Neural crest cell (in vitro differentiated cells): ENCODE results near the gene RPH3AL. TPM values are rescaled to one million over a fixed set of nuclear protein-coding genes. Genes with fewer than 3 reads are reported as not detected.

Experiments used
- DNase-seq: peaks from one replicate; pipeline ENCODE4 v3.0.0; 2021; ENCODE audit warnings: low read depth, mixed read lengths, low spot score
- H3K27ac Mint-ChIP-seq: one replicate; pipeline ENCODE4 v1.8.0; 2021; ENCODE audit warnings: mild to moderate bottlenecking, mixed read lengths; ENCODE audit not compliant: unreplicated experiment
- H3K27me3 Mint-ChIP-seq: 2 replicates; pipeline ENCODE4 v1.8.0; 2021; ENCODE audit warnings: low read depth, mild to moderate bottlenecking, mixed read lengths
- H3K36me3 Mint-ChIP-seq: 2 replicates; pipeline ENCODE4 v1.8.0; 2021; ENCODE audit warnings: low read depth, mild to moderate bottlenecking, mixed read lengths
- H3K4me1 Mint-ChIP-seq: 2 replicates; pipeline ENCODE4 v1.8.0; 2021; ENCODE audit warnings: mixed read lengths
- H3K4me3 Mint-ChIP-seq: one replicate; pipeline ENCODE4 v1.8.0; 2021; ENCODE audit warnings: mild to moderate bottlenecking, mixed read lengths
- H3K9me3 Mint-ChIP-seq: 2 replicates; pipeline ENCODE4 v1.8.0; 2021; ENCODE audit warnings: mixed read lengths
- total RNA-seq: library from RNA; stranded (reverse); gene quantifications from 2 replicates; pipeline ENCODE4 v1.2.1, GENCODE V29; 2021
- TF ChIP-seq, protein P1 (sequence below): fragments of 200-600 bp; sonication (generic); conservative IDR thresholded peaks from 2 replicates; pipeline ENCODE4 v1.5.0; 2021; ENCODE audit warnings: antibody characterized with exemption, mild to moderate bottlenecking

Gene RPH3AL
- total RNA-seq, 1 donor from 2014 or later, result 1.9 TPM

DNA sequence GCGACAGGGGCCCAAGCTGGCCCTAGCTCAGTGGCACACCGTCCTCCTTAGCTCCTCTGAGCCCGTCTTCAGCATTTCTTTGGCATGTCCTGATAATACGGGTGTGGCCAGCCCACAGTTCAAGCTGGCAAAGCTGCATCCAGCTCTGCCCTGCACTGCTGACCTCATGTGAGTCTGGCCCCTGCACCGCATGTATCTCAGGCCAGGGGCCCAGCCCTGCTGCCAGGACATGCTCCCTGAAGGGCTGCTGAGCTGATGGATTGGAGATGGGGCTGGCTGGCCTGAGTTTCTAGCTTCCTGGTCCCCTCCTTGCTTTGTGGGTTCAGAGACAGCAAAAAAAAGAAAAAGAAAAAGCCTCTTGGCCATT is 173.6 kb downstream of the RPH3AL start:
- Mint-ChIP-seq H3K27me3 (peaks cover 55% of the 10 kb centered on the region), H3K27ac (no peak overlapping the region), H3K4me3 (no peak overlapping the region), H3K4me1 (peaks cover 5% of the 10 kb centered on the region), H3K36me3 (no peaks in the 10 kb centered on the region), H3K9me3 (no peaks in the 10 kb centered on the region)
- TF ChIP-seq, protein P1, sequence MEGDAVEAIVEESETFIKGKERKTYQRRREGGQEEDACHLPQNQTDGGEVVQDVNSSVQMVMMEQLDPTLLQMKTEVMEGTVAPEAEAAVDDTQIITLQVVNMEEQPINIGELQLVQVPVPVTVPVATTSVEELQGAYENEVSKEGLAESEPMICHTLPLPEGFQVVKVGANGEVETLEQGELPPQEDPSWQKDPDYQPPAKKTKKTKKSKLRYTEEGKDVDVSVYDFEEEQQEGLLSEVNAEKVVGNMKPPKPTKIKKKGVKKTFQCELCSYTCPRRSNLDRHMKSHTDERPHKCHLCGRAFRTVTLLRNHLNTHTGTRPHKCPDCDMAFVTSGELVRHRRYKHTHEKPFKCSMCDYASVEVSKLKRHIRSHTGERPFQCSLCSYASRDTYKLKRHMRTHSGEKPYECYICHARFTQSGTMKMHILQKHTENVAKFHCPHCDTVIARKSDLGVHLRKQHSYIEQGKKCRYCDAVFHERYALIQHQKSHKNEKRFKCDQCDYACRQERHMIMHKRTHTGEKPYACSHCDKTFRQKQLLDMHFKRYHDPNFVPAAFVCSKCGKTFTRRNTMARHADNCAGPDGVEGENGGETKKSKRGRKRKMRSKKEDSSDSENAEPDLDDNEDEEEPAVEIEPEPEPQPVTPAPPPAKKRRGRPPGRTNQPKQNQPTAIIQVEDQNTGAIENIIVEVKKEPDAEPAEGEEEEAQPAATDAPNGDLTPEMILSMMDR, result no peak
- no peak for DNase-seq

DNA sequence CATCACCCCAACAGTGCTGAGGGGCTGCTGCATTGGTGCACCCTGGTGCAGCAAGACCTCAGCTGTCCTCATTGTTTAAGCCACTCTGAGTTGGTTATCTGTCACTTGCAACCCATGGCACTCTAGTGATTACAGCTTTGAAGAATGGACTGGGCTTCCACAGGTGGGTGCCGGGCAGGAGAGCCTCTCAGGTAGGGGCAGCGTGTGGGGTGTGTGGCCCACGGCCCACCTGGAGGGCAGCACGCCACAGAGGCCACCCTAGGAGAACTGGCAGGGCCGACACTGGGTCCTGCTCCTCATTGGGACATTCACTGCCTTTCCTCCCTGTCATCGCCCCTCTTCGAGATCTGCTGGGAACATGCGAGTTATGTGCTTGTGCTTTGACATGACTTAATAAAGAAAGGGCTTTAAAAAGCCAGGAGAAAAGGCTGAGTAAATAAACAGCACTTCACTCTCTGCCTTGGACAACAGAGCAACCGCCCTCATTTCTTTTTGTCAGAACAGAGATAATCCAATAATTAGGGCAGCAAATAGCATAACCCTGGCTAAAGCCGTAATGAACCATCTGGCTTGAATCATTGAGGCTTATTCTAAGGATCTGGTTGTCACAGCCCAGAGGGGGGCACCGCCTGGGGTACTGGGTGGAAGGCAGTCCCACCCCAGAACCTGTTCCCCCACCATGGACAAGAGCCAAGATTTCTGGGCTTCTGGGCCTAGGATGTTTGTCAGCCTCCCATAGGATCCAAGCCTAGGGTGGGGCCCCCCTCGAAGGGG is 174.1 kb downstream of the RPH3AL start:
- no peaks in the 10 kb centered on the region for H3K36me3 Mint-ChIP-seq
- H3K4me3 Mint-ChIP-seq, result no peak overlapping the region
- DNase-seq, result no peak
- H3K27ac Mint-ChIP-seq, result no peak overlapping the region
- peaks cover 5% of the 10 kb centered on the region for H3K4me1 Mint-ChIP-seq
- H3K9me3 Mint-ChIP-seq, result no peaks in the 10 kb centered on the region
- peaks cover 50% of the 10 kb centered on the region for H3K27me3 Mint-ChIP-seq
- TF ChIP-seq, protein P1, result no peak

DNA sequence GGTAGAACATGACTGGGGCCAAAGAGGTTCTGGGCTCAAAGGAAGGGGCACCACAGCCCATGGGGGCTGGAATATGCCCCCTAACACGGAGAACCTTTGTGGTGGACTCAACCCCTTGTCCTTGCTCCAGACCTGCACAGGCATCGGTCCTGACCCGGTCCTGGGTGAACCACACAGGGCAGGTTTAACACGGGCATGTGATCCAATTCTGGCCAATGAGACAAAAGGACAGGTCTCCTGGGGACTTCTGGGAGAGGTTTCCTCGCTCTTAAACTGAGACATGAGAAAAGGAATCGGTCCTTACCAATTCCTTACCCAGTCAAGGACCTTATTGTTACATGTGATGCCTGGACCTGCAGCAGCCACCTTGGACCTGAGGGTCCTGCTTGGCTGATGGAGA is 174.8 kb downstream of the RPH3AL start:
- H3K4me1 Mint-ChIP-seq, result peaks cover 5% of the 10 kb centered on the region
- H3K9me3 Mint-ChIP-seq, result no peaks in the 10 kb centered on the region
- no peak overlapping the region for H3K27ac Mint-ChIP-seq
- no peak overlapping the region for H3K4me3 Mint-ChIP-seq
- H3K27me3 Mint-ChIP-seq, result peaks cover 45% of the 10 kb centered on the region
- TF ChIP-seq, protein P1, result no peak
- DNase-seq, result no peak
- no peaks in the 10 kb centered on the region for H3K36me3 Mint-ChIP-seq

DNA sequence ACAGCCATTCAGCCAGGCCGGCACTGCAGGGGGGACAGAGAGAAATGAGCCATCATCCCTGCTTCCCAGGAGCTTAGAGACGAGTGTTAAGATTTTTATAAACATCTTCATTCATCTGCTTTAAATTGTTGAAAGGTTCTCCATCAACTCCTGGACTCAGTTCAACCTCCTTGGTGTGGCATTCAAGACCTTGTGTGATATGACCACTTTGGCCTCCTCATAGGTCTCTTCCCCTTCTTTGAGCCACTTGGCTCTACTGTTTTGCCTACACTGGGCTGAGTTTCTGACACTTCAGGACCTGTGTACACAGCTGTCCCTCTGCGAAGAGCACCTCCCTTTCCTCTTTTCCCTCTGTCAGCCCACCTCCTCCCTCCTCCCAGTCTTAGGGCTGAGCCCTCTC is 175.5 kb downstream of the RPH3AL start:
- Mint-ChIP-seq H3K4me1 (peaks cover 3% of the 10 kb centered on the region), H3K27me3 (peaks cover 39% of the 10 kb centered on the region), H3K36me3 (no peaks in the 10 kb centered on the region), H3K4me3 (no peak overlapping the region), H3K27ac (no peak overlapping the region), H3K9me3 (no peaks in the 10 kb centered on the region)
- TF ChIP-seq, protein P1, result no peak
- no peak for DNase-seq

DNA sequence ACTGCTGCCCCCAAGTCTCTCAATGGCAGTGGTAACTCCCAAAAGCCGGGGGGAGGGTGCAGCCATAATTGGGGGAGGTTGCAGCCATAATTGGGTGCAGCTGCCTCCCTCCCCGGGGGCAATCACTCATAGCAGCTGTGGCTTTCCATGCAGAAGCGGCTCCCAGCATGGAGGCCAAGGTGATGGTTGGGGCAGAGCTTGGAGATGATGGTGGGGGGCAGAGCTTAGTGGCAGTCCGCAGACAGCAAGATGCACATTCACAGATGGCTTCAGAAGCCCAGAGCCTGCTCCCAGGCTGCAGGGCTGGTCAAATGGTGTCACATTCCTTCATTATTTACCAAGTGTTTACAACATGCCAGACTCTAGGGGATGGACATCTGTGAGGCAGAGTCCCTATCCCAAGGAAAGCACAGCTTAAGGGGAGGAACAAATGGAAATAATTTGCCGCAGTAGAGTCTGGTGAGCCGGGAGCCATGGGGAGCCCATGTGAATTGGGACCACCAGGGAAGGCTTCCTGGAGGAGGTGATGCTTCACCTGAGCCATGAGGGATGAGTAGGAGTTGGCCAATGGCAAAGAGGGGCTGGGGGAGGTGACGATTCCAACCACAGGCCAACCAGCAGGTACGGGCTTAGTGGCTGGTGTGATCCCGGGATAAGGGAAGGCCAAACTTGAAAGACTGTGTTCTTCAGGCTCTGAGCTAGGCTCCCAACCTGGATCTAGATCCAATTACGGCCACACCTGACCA is 179.3 kb downstream of the RPH3AL start:
- Mint-ChIP-seq H3K27me3 (peaks cover 17% of the 10 kb centered on the region), H3K4me3 (no peak overlapping the region), H3K4me1 (no peaks in the 10 kb centered on the region), H3K9me3 (no peaks in the 10 kb centered on the region), H3K36me3 (no peaks in the 10 kb centered on the region), H3K27ac (no peak overlapping the region)
- TF ChIP-seq, protein P1, result no peak
- no peak for DNase-seq
